Gastrocnemius medialis (tissue), 4 donors: ENCODE data around the gene WNT9B. TPM values are rescaled to one million over a fixed set of nuclear protein-coding genes. Genes with fewer than 3 reads are reported as not detected.

Experiments
- ATAC-seq, 2 donors: fragments of 150-250 bp; one replicate each; pipeline ENCODE4 v1.9.1; 2016
- DNase-seq, 2 donors: peaks; one replicate each; pipeline ENCODE4 v3.0.0-alpha.2; 2019
- H3K27ac ChIP-seq, 4 donors: fragments of 200-600 bp; sonication (generic); 1 replicate in 1 of 4; 2 replicates in 3 of 4; pipeline ENCODE4 v1.5.1; 2016 to 2018; ENCODE audit warnings: mild to moderate bottlenecking in 2 of 4, moderate library complexity in 1 of 4
- H3K27me3 ChIP-seq, 3 donors: fragments of 200-600 bp; sonication (generic) in 2 of 3; 1 replicate in 1 of 3; 2 replicates in 2 of 3; pipeline versions ENCODE4 v1.5.1 to v1.6.0; 2016 to 2019; ENCODE audit warnings: mild to moderate bottlenecking in 1 of 3, moderate library complexity in 1 of 3
- H3K36me3 ChIP-seq, 2 donors: fragments of 200-600 bp; sonication (generic) in 1 of 2; one replicate each; pipeline ENCODE4 v1.5.1; 2017 to 2018
- H3K4me1 ChIP-seq, 2 donors: fragments of 200-600 bp; sonication (generic) in 1 of 2; one replicate each; pipeline ENCODE4 v1.5.1; 2016 to 2017; ENCODE audit warnings: mild to moderate bottlenecking in 2 of 2
- H3K4me3 ChIP-seq, 4 donors: fragments of 200-600 bp; sonication (generic) in 3 of 4; 1 replicate in 1 of 4; 2 replicates in 3 of 4; pipeline ENCODE4 v1.5.1; 2016 to 2019; ENCODE audit warnings: mild to moderate bottlenecking in 2 of 4
- H3K9me3 ChIP-seq, 3 donors: fragments of 200-600 bp; sonication (generic) in 2 of 3; 1 replicate in 1 of 3; 2 replicates in 2 of 3; pipeline ENCODE4 v1.5.1; 2016 to 2019
- POLR2A ChIP-seq, 2 donors: fragments of 450-650 bp; IDR thresholded peaks; one replicate each; pipeline ENCODE4 v1.6.1; 2017; ENCODE audit warnings: antibody characterized with exemption in 2 of 2, mild to moderate bottlenecking in 2 of 2, moderate library complexity in 2 of 2
- in situ Hi-C, 4 donors: fragments of 200-750 bp; cut with MboI; loops; one replicate each; pipeline versions ENCODE4 v1.15.0 to v1.8.0; 2017; ENCODE audit warnings: low sequenced_read_pairs in 4 of 4
- intact Hi-C: fragments of 100-400 bp; cut with DNase I; formaldehyde crosslinking; loops from one replicate; pipeline ENCODE4 v1.15.1; 2023; ENCODE audit warnings: low total_unique reads
- total RNA-seq, 4 donors: library from RNA; depleted of rRNA; stranded (reverse); fragments of >200 nt; gene quantifications; one replicate each; pipeline versions ENCODE4 v1.1.0 to v1.2.3, GENCODE V29; 2016
- TF ChIP-seq, protein P1 (sequence below), 5 experiments: fragments of 450-650 bp in 3 of 5; fragments of 200-600 bp in 2 of 5; sonication (generic) in 2 of 5; IDR thresholded peaks in 4 of 5; conservative IDR thresholded peaks in 1 of 5; 1 replicate in 4 of 5; 2 replicates in 1 of 5; pipeline ENCODE4 v1.5.1; 2016 to 2019; ENCODE audit warnings: antibody characterized with exemption in 5 of 5, mild to moderate bottlenecking in 3 of 5, moderate library complexity in 3 of 5

WNT9B gene
- total RNA-seq, 4 donors from 2014 or later = 0.40 TPM; not detected in 3

DNA sequence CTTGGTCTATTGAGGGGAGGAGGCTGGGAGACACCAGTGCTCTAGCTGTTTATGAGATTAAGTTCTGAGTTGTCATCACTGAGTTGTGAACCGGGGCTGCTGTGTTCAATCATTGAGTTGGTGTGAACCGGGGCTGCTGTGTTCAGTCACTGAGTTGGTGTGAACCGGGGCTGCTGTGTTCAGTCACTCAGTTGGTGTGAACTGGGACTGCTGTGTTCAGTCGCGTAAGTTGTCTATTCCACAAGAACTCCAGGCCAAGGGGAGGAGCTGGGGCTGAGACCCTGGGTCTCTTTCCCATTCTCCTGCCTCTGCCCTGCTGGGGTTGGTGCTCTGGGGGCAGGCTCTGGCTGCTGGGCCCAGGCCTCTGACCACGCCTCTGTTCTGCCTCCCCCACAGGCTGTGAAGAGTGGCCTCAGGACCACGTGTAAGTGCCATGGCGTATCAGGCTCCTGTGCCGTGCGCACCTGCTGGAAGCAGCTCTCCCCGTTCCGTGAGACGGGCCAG is 24.5 kb downstream of the WNT9B start:
- no peak for ATAC-seq
- in situ Hi-C loops (no loop called here), intact Hi-C loops (no loop called here)
- Histone ChIP-seq H3K9me3 (no peaks in the 10 kb centered on the region), H3K4me3 (no peak overlapping the region), H3K4me1 (no peaks in the 10 kb centered on the region), H3K27ac (no peak overlapping the region), H3K27me3 (no peaks in the 10 kb centered on the region), H3K36me3 (no peaks in the 10 kb centered on the region)
- TF ChIP-seq, protein P1, sequence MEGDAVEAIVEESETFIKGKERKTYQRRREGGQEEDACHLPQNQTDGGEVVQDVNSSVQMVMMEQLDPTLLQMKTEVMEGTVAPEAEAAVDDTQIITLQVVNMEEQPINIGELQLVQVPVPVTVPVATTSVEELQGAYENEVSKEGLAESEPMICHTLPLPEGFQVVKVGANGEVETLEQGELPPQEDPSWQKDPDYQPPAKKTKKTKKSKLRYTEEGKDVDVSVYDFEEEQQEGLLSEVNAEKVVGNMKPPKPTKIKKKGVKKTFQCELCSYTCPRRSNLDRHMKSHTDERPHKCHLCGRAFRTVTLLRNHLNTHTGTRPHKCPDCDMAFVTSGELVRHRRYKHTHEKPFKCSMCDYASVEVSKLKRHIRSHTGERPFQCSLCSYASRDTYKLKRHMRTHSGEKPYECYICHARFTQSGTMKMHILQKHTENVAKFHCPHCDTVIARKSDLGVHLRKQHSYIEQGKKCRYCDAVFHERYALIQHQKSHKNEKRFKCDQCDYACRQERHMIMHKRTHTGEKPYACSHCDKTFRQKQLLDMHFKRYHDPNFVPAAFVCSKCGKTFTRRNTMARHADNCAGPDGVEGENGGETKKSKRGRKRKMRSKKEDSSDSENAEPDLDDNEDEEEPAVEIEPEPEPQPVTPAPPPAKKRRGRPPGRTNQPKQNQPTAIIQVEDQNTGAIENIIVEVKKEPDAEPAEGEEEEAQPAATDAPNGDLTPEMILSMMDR (IDR thresholded peaks at IDR 0.05 in 4 of 5, conservative IDR thresholded peaks at IDR 0.05 in 1 of 5) = no peak
- TF ChIP-seq POLR2A (IDR thresholded peaks at IDR 0.05) = no peak
- no peak for DNase-seq

DNA sequence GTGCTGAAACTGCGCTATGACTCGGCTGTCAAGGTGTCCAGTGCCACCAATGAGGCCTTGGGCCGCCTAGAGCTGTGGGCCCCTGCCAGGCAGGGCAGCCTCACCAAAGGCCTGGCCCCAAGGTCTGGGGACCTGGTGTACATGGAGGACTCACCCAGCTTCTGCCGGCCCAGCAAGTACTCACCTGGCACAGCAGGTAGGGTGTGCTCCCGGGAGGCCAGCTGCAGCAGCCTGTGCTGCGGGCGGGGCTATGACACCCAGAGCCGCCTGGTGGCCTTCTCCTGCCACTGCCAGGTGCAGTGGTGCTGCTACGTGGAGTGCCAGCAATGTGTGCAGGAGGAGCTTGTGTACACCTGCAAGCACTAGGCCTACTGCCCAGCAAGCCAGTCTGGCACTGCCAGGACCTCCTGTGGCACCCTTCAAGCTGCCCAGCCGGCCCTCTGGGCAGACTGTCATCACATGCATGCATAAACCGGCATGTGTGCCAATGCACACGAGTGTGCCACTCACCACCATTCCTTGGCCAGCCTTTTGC is 25.0 kb downstream of the WNT9B start:
- H3K27ac ChIP-seq = no peak overlapping the region
- DNase-seq (no peak), ATAC-seq (no peak)
- no peaks in the 10 kb centered on the region for H3K27me3 ChIP-seq
- H3K36me3 ChIP-seq = no peaks in the 10 kb centered on the region
- in situ Hi-C loops = no loop called here
- intact Hi-C loops = no loop called here
- no peak for TF ChIP-seq POLR2A (IDR thresholded peaks at IDR 0.05)
- TF ChIP-seq, protein P1 (IDR thresholded peaks at IDR 0.05 in 4 of 5, conservative IDR thresholded peaks at IDR 0.05 in 1 of 5) = no peak
- H3K9me3 ChIP-seq = no peaks in the 10 kb centered on the region
- no peaks in the 10 kb centered on the region for H3K4me1 ChIP-seq
- no peak overlapping the region for H3K4me3 ChIP-seq

- TF ChIP-seq, protein P1 (IDR thresholded peaks at IDR 0.05 in 4 of 5, conservative IDR thresholded peaks at IDR 0.05 in 1 of 5) = no peak
- TF ChIP-seq POLR2A (IDR thresholded peaks at IDR 0.05) = no peak
- H3K4me1 ChIP-seq = no peaks in the 10 kb centered on the region
- no peak overlapping the region for H3K27ac ChIP-seq
- no peak for DNase-seq
- no peaks in the 10 kb centered on the region for H3K36me3 ChIP-seq
- H3K27me3 ChIP-seq = no peaks in the 10 kb centered on the region
- no peaks in the 10 kb centered on the region for H3K9me3 ChIP-seq
- ATAC-seq = no peak
- H3K4me3 ChIP-seq = no peak overlapping the region
- intact Hi-C loops = no loop called here
- in situ Hi-C loops = no loop called here
Measured at GRCh38 chr17:46876926-46877325, 25.5 kb downstream of the WNT9B start.

DNA sequence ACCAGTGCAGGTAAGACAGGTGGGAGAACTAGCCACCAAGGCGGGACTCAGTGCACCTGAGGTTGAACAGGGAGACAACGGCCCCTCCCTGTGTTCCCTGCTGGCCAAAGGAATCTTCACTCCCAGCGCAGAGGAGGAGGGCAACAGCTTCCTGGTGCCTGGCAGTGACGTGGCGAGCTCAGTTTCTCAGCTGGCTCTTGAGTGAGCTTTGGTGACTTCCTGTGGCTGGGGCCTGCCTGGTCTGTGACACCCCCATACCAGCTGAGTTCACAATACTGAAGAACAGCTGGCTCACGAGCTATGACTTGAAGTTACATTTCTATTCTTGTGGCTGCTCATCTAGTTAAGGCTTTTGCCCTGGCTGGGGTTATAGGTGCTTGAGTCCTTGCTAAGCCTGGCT is 26.1 kb downstream of the WNT9B start:
- no peaks in the 10 kb centered on the region for H3K4me1 ChIP-seq
- no peak overlapping the region for H3K27ac ChIP-seq
- H3K27me3 ChIP-seq = no peaks in the 10 kb centered on the region
- no peaks in the 10 kb centered on the region for H3K9me3 ChIP-seq
- H3K36me3 ChIP-seq = no peaks in the 10 kb centered on the region
- TF ChIP-seq POLR2A (IDR thresholded peaks at IDR 0.05) = no peak
- TF ChIP-seq, protein P1 (IDR thresholded peaks at IDR 0.05 in 4 of 5, conservative IDR thresholded peaks at IDR 0.05 in 1 of 5) = no peak
- H3K4me3 ChIP-seq = no peak overlapping the region
- in situ Hi-C loops = no loop called here
- DNase-seq = no peak
- no peak for ATAC-seq
- intact Hi-C loops = no loop called here

- Histone ChIP-seq H3K4me3 (no peak overlapping the region), H3K27ac (no peak overlapping the region), H3K27me3 (no peaks in the 10 kb centered on the region), H3K4me1 (no peaks in the 10 kb centered on the region), H3K36me3 (no peaks in the 10 kb centered on the region), H3K9me3 (no peaks in the 10 kb centered on the region)
- in situ Hi-C loops (no loop called here), intact Hi-C loops (no loop called here)
- TF ChIP-seq, protein P1 (IDR thresholded peaks at IDR 0.05 in 4 of 5, conservative IDR thresholded peaks at IDR 0.05 in 1 of 5) = no peak
- no peak for TF ChIP-seq POLR2A (IDR thresholded peaks at IDR 0.05)
- DNase-seq (peak; percentile 32 to 34), ATAC-seq (no peak)
Measured at GRCh38 chr17:46878055-46878454, 26.7 kb downstream of the WNT9B start.
